GM12878 (cell line): ENCODE measurements around the gene ZNF581. TPM values are rescaled to one million over a fixed set of nuclear protein-coding genes. Genes with fewer than 3 reads are reported as not detected.

Experiments used
- EP300 ChIP-seq, 2 experiments: fragments of 150-350 bp in 1 of 2; IDR thresholded peaks; 2 replicates each; pipeline ENCODE4 v1.6.1; 2011 to 2012; ENCODE audit warnings: low read depth in 2 of 2, low read length in 2 of 2, borderline replicate concordance in 1 of 2, improper control_type of control experiment in 1 of 2, inconsistent platforms in 1 of 2; ENCODE audit not compliant: control insufficient read depth in 1 of 2
- ESRRA ChIP-seq: IDR thresholded peaks from 2 replicates; pipeline ENCODE4 v1.6.1; 2012; ENCODE audit warnings: mild to moderate bottlenecking, low read length, improper control_type of control experiment
- FOS ChIP-seq: IDR thresholded peaks from 3 replicates; pipeline ENCODE4 v1.6.1; 2011; ENCODE audit warnings: borderline replicate concordance; ENCODE audit not compliant: insufficient read length; ENCODE audit errors: extremely low read depth
- FOXK2 ChIP-seq: fragments of 450-650 bp; IDR thresholded peaks from 2 replicates; pipeline ENCODE4 v1.6.1; 2017; ENCODE audit warnings: mild to moderate bottlenecking, moderate library complexity
- GABPA ChIP-seq: IDR thresholded peaks from 2 replicates; pipeline ENCODE4 v1.6.1; 2014; ENCODE audit warnings: antibody characterized with exemption, low read depth, mild to moderate bottlenecking, inconsistent platforms
- GATAD2B ChIP-seq: fragments of 450-650 bp; conservative IDR thresholded peaks from 2 replicates; pipeline ENCODE4 v1.6.1; 2017; ENCODE audit warnings: low read depth, mild to moderate bottlenecking, moderate library complexity
- IKZF1 ChIP-seq: fragments of 450-650 bp; conservative IDR thresholded peaks from 2 replicates; pipeline ENCODE4 v1.6.1; 2017; ENCODE audit warnings: antibody characterized with exemption, mild to moderate bottlenecking
- IKZF2 ChIP-seq, 2 experiments: fragments of 450-650 bp; IDR thresholded peaks; 2 replicates each; pipeline ENCODE4 v1.6.1; 2017; ENCODE audit warnings: mild to moderate bottlenecking in 2 of 2, moderate library complexity in 2 of 2
- KLF5 ChIP-seq: fragments of 450-650 bp; IDR thresholded peaks from 2 replicates; pipeline ENCODE4 v1.6.1; 2014; ENCODE audit warnings: mild to moderate bottlenecking; ENCODE audit not compliant: partially characterized antibody
- NR2F1 ChIP-seq: fragments of 450-650 bp; conservative IDR thresholded peaks from 2 replicates; pipeline ENCODE4 v1.6.1; 2017; ENCODE audit warnings: mild to moderate bottlenecking
- PAX8 ChIP-seq: fragments of 450-650 bp; IDR thresholded peaks from 2 replicates; pipeline ENCODE4 v1.6.1; 2017; ENCODE audit warnings: mild to moderate bottlenecking, moderate library complexity
- PML ChIP-seq: IDR thresholded peaks from 2 replicates; pipeline ENCODE4 v1.6.1; 2012; ENCODE audit warnings: low read length, inconsistent platforms
- REST ChIP-seq: IDR thresholded peaks from 2 replicates; pipeline ENCODE4 v1.6.1; 2012; ENCODE audit warnings: mild to moderate bottlenecking, low read depth, low read length
- RFX5 ChIP-seq: IDR thresholded peaks from 2 replicates; pipeline ENCODE4 v1.6.1; 2011; ENCODE audit warnings: low read depth, low read length, improper control_type of control experiment
- STAT1 ChIP-seq: fragments of 450-650 bp; conservative IDR thresholded peaks from 2 replicates; pipeline ENCODE4 v1.6.1; 2014; ENCODE audit warnings: antibody characterized with exemption, mild to moderate bottlenecking
- ZBTB11 ChIP-seq: fragments of 450-650 bp; formaldehyde crosslinking; IDR thresholded peaks from 2 replicates; pipeline ENCODE4 v1.5.0; 2022; ENCODE audit warnings: mild to moderate bottlenecking, missing genetic modification characterization
- ZBTB4 ChIP-seq: fragments of 450-650 bp; formaldehyde crosslinking; IDR thresholded peaks from 2 replicates; pipeline ENCODE4 v1.4.0; 2022; ENCODE audit warnings: mild to moderate bottlenecking, moderate library complexity
- ZSCAN29 ChIP-seq: fragments of 450-650 bp; IDR thresholded peaks from 2 replicates; pipeline ENCODE4 v1.6.1; 2017; ENCODE audit warnings: mild to moderate bottlenecking, moderate library complexity
- polyA plus RNA-seq, 11 experiments: library from polyadenylated mRNA; depleted of rRNA in 4 of 11; unstranded in 6 of 11; stranded (reverse) in 5 of 11; fragments of >200 nt; fragmentation: Nextera tagmentation in 4 of 11; fragmentation: Illumina TruSeq in 1 of 11; extraction: Ambion mirVana in 4 of 11; extraction: Trizol in 1 of 11; gene quantifications; 1 replicate in 1 of 11; 2 replicates in 10 of 11; pipeline versions ENCODE4 v1.2.1 to v1.2.3, GENCODE V29; 2011 to 2016; ENCODE audit warnings: inconsistent platforms in 2 of 11, missing spikeins in 2 of 11, low read depth in 1 of 11
- total RNA-seq, 4 experiments: library from RNA; depleted of rRNA in 3 of 4; stranded (reverse); fragments of >200 nt in 3 of 4; fragmentation: Illumina TruSeq in 1 of 4; extraction: Trizol in 1 of 4; gene quantifications; 2 replicates each; pipeline versions ENCODE4 v1.2.1 to v1.2.3, GENCODE V29; 2013 to 2021
- TF ChIP-seq, protein P1 (sequence below): IDR thresholded peaks from 2 replicates; pipeline ENCODE4 v1.6.1; 2011; ENCODE audit warnings: low read depth, mild to moderate bottlenecking, low read length, moderate library complexity, borderline replicate concordance; ENCODE audit errors: extremely low read depth
- TF ChIP-seq, protein P2 (sequence below): fragments of 450-650 bp; IDR thresholded peaks from 2 replicates; pipeline ENCODE4 v1.6.1; 2016; ENCODE audit warnings: mild to moderate bottlenecking

ZNF581 gene
- total and polyA plus RNA-seq, 10 of the 15 experiments (the other 5 are each of a cell fraction or from before 2014, with no cell fraction given): 4.7 to 45.4 (median 22.2) TPM

DNA sequence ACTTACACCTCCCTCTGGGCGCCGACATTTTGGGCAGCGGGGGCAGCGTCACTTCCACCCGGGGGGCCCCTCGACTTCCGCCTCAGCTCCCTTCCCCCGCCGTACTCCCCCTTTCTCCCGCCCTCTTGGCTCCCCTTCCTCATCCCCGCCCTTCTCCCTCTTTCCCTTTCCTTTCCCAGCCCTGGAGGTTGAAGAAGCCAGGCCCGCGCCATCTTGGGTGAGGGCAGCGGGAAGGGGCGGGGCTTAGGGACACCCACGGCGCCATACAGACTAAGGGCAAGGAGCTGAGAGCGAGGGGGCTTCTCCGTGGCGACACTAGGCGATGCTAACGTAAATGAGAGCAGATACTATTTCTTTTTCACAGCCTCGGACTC lies 44.0 kb upstream of the ZNF581 start, which contains the start of gene FIZ1 (continued):
- TF ChIP-seq ZBTB11 (CRISPR knock-in tag): no peak
- TF ChIP-seq RFX5: no peak
- no peak for TF ChIP-seq NR2F1
- TF ChIP-seq FOS: no peak
- no peak for TF ChIP-seq ZBTB4
- TF ChIP-seq KLF5: no peak
- TF ChIP-seq ESRRA: no peak
- peak; percentile 80 for TF ChIP-seq PML
- TF ChIP-seq, protein P1, sequence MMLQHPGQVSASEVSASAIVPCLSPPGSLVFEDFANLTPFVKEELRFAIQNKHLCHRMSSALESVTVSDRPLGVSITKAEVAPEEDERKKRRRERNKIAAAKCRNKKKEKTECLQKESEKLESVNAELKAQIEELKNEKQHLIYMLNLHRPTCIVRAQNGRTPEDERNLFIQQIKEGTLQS: no peak
- no peak for TF ChIP-seq ZSCAN29
- peak; percentile 99 for TF ChIP-seq IKZF2 (IDR thresholded peaks at IDR 0.05)
- TF ChIP-seq FOXK2: no peak
- TF ChIP-seq EP300 (IDR thresholded peaks at IDR 0.05; ENCODE audit: borderline replicate concordance in 1 of 2, control insufficient read depth in 1 of 2, low read depth in 2 of 2, low read length in 2 of 2): 0 out of 4 replicates have a peak, but pooled peaks of 1 of the 2 experiments have one; percentile 24
- peak; percentile 98 for TF ChIP-seq IKZF1
- TF ChIP-seq, protein P2, sequence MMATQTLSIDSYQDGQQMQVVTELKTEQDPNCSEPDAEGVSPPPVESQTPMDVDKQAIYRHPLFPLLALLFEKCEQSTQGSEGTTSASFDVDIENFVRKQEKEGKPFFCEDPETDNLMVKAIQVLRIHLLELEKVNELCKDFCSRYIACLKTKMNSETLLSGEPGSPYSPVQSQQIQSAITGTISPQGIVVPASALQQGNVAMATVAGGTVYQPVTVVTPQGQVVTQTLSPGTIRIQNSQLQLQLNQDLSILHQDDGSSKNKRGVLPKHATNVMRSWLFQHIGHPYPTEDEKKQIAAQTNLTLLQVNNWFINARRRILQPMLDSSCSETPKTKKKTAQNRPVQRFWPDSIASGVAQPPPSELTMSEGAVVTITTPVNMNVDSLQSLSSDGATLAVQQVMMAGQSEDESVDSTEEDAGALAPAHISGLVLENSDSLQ: no peak
- TF ChIP-seq REST: no peak
- TF ChIP-seq GATAD2B: no peak
- no peak for TF ChIP-seq STAT1
- TF ChIP-seq PAX8: no peak
- peak; percentile 94 for TF ChIP-seq GABPA
